NCI-H1436 (cell line): ENCODE data around the gene TFDP1.

Source experiments
- DNase-seq: peaks from one replicate; lab custom pipeline; 2025; lab: John Stamatoyannopoulos, UW

The TFDP1 gene

DNA sequence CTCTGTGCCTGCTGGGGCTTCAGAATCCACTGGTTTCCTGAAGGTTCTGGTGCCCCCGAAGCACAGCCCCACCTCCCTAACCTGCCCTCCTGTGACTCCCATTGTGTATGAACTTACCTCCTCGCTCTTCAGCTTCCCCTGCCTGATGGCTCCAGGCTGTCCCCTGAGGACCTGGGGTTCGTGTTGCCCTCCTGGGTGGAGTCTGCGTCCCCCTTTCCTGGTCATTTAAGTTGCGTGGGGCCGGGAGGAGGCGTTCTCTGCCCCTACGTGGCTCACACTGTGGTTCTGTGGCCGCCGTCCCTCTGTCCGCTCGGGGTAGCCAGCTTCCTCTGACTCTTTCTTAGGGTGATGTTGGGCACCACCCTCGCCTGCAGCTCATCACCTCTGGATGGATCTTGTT, 13.9 kb downstream of the TFDP1 start:
- DNase-seq = no peak

DNA sequence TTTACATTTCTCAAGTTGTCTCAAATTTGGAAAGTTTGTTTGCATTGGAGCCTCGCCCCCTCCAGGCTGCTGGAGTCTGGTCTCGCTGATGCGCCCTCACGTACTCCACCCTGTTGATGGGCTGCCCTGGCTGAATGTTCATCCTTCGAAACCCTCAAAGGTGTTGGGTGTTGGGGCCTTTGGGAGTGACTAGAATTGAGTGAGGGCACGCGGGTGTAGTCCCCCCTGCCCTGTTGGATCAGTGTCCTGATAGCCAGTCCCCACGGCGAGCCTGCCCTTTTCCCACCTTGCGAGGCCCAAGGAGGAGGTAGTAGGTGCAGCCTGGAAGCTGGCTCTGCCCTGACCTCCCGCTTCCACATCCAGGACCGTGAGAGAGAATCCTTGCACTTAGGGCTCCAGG, 14.8 kb downstream of the TFDP1 start:
- no peak for DNase-seq

DNA sequence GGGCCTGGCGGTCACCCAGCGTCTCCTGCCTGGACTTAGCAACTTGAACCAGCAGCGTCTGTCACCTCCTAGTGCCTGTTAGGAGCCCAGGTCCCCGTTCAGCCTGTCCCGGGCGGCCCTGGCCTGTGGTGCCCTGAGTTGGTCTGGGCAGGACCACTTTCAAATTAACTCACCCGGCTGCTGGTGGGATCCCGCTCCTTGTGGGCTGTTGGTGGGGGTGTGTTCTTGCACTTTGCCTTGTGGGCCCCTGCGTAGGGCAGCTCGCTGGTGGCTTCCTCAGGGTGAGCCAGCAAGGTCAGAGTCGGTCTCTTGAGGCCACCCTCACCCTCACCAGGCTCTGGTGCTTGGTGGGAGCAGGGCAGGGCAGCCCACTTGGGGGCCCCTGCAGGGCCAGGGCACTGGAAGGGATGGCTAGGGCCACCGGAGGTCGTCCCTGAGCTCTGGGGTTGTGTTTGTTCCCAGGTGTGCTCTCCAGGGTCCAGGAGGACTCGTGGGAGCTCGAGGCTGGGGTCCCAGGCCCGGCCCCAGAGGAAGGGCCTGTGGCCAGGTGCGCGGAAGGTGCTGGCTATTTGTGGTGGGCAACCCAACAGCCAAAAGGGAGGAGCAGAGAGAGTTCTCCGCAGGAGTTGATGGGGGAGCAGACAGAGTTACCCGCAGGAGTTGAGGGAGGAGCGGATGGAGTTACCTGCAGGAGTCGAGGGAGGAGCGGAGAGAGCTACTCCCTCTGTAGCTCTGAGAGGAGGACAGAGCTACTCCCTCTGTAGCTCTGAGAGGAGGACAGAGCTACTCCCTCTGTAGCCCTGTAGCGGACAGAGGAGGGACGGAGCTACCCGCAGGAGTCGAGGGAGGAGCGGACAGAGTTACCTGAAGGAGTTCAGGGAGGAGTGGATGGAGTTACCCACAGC, 16.9 kb downstream of the TFDP1 start:
- no peak for DNase-seq

DNA sequence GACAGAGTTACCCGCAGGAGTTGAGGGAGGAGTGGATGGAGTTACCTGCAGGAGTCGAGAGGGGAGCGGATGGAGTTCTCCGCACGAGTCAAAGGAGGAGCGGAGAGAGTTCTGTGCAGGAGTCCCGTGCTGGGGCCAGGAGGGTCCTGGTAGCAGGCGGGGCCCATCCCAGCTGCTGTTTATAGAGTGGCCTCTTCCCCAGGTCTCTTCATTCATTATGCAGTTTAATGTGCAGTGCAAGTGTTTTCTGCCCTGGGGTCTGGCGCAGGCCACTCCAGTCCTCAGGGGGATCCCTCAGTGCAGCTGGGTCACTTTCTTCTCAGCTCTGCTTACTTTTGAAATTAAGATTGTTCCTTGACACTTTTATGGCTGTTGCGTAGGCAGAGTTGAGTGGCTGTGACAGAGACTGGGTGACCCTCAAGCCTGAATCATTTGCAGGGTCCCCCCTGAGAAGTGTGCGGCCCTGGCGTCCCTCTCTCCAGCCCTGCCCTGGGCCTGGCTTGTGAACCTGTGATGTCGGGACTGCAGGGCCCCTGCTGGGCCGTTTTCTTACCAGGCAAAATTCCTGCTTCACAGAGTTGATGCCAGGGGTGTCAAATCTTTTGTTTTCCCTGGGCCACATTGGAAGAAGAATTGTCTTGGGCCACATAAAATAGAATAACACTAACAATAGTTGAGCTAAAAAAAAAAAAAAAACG, 17.9 kb downstream of the TFDP1 start:
- DNase-seq = no peak

DNA sequence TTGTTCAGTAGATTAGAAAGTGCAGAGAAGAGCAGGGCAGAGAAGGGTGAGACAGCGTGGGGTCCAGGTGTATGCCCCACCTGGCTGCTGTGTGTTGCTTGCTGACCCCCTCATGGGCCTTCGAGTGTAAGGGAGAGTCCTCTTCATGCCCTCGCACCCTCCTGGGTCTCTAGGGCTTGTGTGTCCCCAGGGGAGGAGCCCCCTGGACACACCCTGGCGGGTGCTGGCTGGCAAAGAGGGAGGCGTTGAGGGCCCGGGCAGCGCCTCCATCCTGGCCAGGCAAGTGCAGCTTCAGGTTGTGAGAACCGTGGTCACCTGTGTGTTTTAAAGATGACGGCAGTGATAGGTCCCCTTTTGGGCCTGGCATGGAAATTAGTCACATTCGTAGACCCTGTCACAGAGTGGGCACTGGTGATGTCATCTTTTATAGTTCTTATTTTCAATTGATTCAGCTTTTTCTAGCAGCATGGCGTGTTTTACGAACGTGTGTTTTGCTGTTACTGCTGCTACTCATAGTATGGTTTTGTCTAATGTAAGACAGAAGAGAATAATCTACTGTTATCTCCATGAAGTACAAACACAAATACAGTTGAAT, 18.7 kb downstream of the TFDP1 start:
- no peak for DNase-seq

DNA sequence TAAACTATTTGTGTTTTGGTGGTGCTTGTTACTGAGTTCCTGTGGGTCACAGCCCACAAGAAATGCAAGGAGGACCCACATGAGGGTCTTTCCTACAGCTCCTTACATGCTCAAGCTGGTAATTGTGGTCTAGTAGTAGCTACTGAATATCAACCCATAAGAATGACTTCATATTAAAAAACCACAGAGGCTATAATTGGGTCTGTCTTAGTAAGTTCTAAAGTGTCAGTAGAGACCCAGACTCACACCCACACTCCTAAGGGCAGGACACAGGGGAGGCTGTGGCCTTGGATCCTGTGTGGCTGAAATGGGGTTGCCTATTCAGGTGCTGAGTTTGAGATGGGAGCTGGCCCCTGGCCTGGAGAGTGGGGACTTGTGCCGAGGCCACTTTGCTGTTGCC, 19.6 kb downstream of the TFDP1 start:
- DNase-seq = no peak

DNA sequence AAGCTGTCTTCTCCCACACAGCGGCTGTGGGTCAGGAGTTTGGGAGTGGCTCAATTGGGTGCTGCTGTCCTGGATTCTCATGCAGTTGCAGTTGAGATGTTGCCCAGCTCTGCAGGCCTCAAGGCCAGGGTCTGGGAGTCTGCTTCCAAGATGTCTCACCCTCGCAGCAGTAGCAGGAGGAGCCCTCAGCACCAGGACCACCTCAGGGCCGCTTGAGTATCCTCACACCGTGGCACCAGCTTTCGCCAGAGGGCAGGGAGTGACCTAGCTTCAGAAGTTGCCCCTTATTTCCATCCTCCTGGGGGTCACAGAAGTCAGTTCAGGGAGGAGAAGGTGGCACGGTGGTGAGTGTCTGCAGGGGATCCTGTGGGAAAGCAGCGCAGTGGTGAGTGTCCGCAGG, 20.9 kb downstream of the TFDP1 start:
- DNase-seq = no peak

DNA sequence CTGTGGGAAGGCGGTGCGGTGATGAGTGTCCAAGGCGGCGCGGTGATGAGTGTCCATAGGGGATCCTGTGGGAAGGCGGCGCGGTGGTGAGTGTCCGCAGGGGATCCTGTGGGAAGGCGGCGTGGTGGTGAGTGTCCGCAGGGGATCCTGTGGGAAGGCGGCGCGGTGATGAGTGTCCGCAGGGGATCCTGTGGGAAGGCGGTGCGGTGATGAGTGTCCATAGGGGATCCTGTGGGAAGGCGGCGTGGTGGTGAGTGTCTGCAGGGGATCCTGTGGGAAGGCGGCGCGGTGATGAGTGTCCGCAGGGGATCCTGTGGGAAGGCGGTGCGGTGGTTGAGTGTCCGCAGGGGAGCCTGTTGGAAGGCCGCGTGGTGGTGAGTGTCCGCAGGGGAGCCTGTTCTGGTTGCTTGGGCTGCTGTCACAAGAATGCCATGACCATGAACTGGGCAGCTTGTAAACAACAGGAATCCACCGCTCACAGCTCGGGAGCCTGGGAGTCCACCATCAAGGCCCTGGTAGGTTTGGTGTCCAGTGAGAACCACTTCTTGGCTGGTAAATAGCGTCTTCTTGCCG, 21.4 kb downstream of the TFDP1 start:
- no peak for DNase-seq

DNA sequence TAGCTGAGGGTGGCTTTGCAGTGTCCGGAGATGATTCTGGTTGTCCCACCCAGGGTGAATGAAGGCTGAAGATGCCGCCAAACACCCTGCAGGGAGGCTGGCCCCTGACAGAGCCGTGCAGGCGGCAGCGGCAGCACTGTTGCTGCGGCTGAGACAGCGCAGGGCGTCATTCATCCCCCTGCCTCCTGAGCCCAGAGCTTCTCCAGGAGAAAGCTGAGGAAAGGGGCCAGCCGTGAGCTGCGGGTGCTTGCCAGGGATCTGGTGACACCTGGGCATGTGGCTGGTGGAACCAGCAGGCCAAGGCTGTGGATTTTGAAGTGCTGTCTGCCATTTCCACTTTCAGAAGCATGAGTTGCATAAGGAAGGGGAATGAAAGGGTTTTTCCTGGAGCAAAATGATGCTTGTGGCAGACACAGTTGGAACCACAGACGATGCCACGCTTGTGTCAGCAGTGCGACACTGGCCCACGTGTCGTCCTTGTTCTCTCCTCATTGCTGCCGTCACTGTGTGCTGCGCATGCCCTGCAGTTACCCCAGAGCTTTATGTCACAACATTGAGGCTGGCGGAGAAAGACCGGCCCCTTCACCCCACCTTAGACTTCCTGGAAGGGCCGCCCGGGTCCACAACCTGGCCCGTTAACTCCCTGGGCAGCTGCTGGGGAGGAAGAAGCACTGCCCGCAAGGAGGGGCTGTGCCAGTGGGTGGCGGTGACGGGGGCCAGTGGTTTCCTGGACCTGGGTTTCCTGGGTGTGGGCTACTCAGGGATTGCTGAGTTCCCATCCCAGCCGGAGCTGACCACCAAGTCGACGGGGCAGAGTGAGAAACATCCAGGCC, 22.7 kb downstream of the TFDP1 start:
- DNase-seq = no peak

DNA sequence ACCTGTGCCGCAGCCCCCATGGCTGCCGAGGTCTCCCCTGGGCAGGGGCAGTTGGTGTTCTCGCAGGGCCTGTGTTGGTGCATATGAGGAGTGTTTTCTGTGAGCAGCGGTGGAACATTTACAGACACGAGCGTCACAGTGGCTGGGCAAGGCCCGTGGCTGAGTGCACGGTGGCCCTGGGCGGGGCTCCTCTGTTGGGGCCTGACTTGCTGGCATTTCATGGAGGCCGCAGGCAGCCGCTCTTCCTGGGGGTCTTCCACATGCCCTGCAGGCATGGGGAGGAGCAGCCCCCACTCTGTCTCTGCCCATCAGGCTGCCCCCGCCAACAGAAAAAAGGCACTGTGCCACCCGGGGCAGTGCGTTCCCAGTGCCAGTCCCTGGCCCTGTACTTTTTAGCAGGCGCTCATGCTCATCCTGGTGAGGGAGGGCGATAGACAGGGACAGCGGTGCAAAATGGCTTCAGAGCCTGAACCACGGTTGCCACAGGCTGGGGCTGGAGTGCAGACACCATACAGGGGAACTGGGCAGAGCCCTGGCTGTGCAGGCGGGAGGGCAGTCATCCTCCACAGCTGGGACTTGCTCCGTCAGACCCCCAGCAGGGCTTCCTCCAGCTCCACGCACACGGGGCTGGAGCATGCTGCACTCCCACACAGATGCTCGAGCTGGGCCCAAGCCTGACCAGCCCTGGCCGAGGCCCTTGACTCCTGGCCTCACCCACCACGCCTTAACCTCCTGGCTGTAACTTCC, 23.5 kb downstream of the TFDP1 start:
- DNase-seq = no peak

DNA sequence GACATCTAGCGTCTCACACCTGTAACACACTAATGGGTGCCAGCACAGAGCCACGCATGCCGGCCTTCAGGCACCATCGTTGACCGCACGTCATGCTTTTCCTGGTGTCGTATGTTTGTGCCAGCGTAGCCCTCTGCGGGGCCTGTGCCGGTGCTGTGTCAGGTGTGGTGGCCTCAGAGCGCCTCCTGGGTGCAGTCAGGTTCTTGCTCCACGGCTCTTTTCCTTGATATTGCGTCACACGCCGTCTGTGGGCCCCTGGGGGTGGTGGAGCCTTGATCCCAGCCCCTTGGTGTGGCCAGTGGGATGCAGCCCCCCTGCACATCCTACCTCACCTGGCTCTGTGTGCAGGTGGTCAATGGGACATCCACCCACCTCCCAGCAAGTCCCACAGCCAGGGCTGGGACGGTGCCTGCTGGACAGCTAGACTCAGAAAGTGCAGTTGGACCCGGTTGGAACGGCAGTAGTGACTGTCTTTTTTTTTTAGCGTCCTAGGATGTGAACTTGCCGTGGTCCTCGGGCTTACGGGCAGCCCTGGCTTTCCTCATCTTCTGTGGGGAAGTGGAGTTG, 24.5 kb downstream of the TFDP1 start:
- no peak for DNase-seq

DNA sequence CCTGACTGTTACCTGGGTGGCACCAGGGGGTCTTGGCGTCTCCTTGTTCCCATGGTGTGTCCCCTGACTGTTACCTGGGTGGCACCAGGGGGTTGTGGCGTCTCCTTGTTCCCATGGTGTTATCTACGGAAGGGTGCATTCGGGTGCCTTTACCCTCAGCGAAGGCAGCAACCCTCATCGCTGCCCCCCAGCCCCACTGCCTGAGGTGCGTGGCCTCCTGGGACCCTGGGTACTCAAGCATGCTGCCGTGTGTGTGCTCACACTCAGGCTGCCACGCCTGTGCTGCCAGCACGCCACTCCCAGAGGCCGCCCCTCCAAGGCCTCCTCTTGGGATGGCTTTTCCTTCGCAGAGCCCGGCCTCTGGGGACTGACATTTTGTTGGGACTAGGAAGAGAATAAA, 25.1 kb downstream of the TFDP1 start:
- no peak for DNase-seq

DNA sequence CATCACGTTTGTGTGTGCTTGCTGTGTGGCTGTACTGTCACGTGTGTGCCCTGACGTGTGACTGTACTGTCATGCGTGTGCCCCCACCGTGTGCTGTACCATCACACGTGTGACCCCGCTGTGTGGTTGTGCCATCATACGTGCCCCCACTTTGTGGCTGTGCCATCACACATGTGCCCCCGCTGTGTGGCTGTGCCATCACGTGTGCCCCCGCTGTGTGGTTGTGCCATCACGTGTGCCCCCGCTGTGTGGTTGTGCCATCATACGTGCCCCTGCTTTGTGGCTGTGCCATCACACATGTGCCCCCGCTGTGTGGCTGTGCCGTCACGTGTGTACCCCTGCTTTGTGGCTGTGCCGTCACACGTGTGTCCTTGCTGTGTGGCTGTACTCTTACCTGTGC, 25.7 kb downstream of the TFDP1 start:
- DNase-seq = no peak

DNA sequence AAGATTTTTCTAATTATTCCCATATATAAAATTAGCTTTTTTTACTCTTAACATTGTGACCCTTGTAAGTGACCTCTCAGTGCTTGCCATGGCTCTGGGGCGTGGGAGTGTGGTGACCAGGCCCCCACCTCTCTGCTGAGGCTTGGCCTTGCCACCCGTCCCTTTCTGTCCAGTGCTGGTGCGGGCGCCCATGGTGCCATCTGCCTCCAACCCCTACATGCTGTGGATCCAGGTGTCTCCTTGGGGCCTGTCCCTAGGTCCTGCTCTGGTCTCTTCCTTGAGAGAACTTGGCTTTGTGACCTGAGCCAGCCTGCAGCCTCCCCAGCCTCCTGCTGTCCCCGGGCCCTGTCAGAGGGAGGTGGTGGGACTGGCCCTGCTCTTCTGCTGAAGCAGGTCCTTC, 27.4 kb downstream of the TFDP1 start:
- no peak for DNase-seq

DNA sequence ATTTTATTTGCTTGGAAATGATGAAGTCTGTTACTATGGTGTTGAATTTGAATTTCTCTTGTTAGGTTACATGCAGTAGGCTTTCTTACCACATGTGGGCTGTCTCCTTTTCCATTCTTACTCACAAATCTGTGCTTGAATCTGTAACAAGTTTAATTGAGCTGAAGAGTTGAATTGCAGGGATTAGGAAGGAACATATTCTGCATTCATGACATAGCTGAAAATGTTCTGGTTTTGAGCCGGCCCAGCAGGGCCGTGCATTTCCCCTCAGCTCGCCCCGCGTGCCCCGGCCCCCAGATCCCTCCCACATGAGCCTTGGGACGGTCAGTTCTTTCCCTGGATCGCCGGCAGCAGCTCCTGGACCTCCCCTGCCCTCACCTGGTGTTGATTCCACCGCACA, 28.1 kb downstream of the TFDP1 start:
- no peak for DNase-seq

DNA sequence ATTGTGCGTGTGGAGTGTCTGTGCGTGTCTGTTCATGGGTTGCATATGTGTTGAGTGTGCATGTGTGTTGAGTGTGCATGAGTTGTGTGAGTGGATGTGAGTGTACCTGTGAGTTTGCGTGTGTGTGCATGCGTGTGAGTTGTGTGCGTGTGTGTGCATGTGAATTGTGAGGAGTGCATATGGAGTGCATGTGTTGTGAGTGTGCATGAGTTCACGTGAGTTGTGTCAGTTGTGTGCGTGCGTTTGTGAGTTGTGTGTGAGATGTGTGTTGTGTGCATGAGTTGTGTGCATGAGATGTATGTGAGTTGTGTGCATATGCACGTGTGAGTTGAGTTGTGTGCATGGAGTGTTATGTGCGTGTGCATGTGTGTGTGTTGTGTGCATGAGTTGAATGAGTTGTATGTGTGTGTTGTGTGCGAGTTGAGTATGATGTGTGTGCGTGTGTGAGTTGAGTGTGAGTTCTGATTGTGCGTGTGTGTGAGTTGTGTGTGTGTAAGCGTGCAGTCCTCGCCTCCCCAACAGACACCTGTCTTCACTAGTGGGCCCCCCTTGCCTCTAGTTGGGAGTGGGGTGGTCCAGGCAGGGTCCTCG, 29.3 kb downstream of the TFDP1 start:
- DNase-seq = no peak

DNA sequence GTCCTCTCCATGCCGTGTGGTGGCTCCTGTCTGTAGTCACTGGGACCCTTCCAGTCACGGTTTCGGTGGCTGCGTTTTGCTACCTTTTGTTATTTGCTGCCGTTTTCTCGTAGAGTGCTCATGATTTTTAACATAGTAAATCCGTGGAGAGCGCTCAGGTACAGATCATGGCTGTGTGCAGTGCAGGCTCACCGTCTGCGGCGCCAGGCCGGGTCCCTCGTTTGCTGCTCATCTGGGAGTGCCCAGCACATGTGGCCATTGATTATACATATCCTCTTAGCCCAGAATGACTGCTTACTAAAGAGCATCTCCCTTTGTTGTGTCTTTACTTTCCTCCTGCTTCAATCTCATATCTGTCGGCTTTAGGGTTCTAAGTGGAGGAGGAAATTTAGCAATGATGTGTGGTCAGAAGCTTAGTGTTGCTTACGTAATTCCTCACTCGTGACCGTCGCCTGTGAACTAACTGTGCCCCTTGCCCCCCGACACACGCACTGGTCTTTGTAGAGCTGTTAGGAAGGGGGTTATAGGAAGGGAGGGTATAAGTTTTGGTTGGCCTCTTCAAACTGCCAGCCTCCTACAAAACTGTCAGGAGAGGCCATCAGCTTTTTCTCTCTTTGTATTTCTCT, 31.8 kb downstream of the TFDP1 start:
- no peak for DNase-seq

DNA sequence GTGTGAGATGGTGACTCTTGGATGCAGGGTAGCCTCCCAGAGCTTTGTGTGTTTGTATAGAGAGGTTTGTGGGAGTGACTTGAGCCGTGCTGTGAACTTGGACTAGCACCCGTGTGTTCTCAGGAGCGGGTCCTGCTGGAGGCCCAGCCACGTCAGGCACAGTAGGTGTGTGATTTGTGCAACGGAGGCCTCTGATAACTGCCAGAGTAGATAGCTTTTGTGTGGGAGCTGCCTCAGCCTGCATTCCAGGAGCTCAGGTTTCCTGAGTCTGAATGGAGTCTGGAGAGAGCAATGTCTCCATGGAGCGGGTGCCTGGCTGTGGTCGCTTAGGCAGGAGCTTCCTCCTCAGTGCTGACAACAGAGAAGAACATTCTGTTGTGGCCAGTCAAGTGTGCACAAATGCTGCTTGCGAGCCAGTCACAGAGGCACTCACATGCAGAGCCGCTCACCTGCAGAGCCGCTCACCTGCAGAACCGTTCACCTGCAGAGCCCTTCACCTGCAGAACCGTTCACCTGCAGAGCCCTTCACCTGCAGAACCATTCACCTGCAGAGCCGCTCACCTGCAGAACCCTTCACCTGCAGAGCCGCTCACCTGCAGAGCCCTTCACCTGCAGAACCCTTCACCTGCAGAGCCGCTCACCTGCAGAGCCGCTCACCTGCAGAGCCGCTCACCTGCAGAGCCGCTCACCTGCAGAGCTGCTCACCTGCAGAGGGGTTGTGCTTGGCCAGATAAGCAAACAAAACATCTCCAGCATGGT, 32.6 kb downstream of the TFDP1 start:
- no peak for DNase-seq

DNA sequence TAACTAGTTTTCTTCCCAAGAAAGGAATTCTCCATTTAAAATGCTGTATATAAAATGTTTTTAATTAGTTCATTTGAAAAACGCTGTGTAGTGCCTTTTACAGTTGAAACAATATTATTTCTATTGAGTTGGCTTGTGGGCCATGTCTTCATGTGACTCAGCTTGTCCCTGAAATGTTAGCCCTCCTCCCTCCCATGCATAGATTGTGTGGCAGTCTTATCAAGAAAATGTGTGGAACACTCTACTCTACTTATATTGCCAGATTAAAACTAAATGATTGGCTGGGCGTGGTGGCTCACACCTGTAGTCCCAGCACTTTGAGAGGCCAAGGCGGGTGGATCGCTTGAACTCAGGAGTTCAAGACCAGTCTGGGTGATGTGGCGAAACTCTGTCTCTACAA, 33.4 kb downstream of the TFDP1 start:
- no peak for DNase-seq
